OCI-LY3 (cell line): Measurements from ENCODE around the gene SDC1.

Experiments
- CTCF ChIP-seq: fragments of 200-600, 300-600 bp; sonication (generic); IDR thresholded peaks from 2 replicates; pipeline ENCODE4 v1.5.1; 2014; ENCODE audit warnings: antibody characterized with exemption, low read length, low read depth
- EZH2phosphoT487 ChIP-seq: fragments of 200-600 bp; shearing (Covaris generic); IDR thresholded peaks from 2 replicates; pipeline ENCODE4 v1.6.1; 2018; ENCODE audit warnings: antibody characterized with exemption, mixed run types, low read depth

- no peak for TF ChIP-seq CTCF
- TF ChIP-seq EZH2phosphoT487, result no peak
These were observed 30.6 kb downstream of the SDC1 start for GRCh38 chr2:20194097-20195015.
